Ascending aorta (tissue), 2 donors: ENCODE data around the gene TMEM53. TPM values are rescaled to one million over a fixed set of nuclear protein-coding genes. Genes with fewer than 3 reads are reported as not detected.

Experiments
- DNase-seq, 2 donors: peaks; one replicate each; pipeline ENCODE4 v3.0.0-alpha.2; 2019; ENCODE audit warnings: low spot score in 2 of 2
- H3K27ac ChIP-seq, 2 donors: fragments of 200-600 bp; sonication (generic); one replicate each; pipeline ENCODE4 v1.5.1; 2016 to 2017; ENCODE audit warnings: mild to moderate bottlenecking in 1 of 2
- H3K27me3 ChIP-seq: fragments of 200-600 bp; sonication (generic); one replicate; pipeline ENCODE4 v1.5.1; 2017
- H3K36me3 ChIP-seq, 2 donors: fragments of 200-600 bp; sonication (generic); one replicate each; pipeline ENCODE4 v1.5.1; 2016
- H3K4me1 ChIP-seq, 2 donors: fragments of 200-600 bp; sonication (generic); one replicate each; pipeline ENCODE4 v1.5.1; 2016 to 2017; ENCODE audit warnings: mild to moderate bottlenecking in 1 of 2
- H3K4me3 ChIP-seq, 2 donors: fragments of 200-600 bp; sonication (generic); one replicate each; pipeline ENCODE4 v1.5.1; 2016 to 2017; ENCODE audit warnings: mild to moderate bottlenecking in 1 of 2
- H3K9me3 ChIP-seq, 2 donors: fragments of 200-600 bp; sonication (generic); one replicate each; pipeline ENCODE4 v1.5.1; 2016
- intact Hi-C: fragments of 100-400 bp; cut with DNase I; formaldehyde crosslinking; loops from one replicate; pipeline ENCODE4 v1.15.1; 2023
- total RNA-seq: library from RNA; depleted of rRNA; stranded (reverse); fragments of >200 nt; gene quantifications from one replicate; pipeline ENCODE4 v1.1.0, GENCODE V29; 2016
- TF ChIP-seq, protein P1 (sequence below), 3 experiments: fragments of 200-600 bp in 2 of 3; fragments of 450-650 bp in 1 of 3; sonication (generic) in 2 of 3; IDR thresholded peaks; one replicate each; pipeline ENCODE4 v1.5.1; 2016 to 2019; ENCODE audit warnings: antibody characterized with exemption in 3 of 3, mild to moderate bottlenecking in 1 of 3, moderate library complexity in 1 of 3

The TMEM53 gene
- total RNA-seq, 1 donor from 2014 or later, result 9.2 TPM

- no peaks in the 10 kb centered on the region for H3K36me3 ChIP-seq
- no peaks in the 10 kb centered on the region for H3K4me1 ChIP-seq
- no peak overlapping the region for H3K4me3 ChIP-seq
- no peak overlapping the region for H3K27ac ChIP-seq
- intact Hi-C loops, result no loop called here
- no peaks in the 10 kb centered on the region for H3K9me3 ChIP-seq
- TF ChIP-seq, protein P1, sequence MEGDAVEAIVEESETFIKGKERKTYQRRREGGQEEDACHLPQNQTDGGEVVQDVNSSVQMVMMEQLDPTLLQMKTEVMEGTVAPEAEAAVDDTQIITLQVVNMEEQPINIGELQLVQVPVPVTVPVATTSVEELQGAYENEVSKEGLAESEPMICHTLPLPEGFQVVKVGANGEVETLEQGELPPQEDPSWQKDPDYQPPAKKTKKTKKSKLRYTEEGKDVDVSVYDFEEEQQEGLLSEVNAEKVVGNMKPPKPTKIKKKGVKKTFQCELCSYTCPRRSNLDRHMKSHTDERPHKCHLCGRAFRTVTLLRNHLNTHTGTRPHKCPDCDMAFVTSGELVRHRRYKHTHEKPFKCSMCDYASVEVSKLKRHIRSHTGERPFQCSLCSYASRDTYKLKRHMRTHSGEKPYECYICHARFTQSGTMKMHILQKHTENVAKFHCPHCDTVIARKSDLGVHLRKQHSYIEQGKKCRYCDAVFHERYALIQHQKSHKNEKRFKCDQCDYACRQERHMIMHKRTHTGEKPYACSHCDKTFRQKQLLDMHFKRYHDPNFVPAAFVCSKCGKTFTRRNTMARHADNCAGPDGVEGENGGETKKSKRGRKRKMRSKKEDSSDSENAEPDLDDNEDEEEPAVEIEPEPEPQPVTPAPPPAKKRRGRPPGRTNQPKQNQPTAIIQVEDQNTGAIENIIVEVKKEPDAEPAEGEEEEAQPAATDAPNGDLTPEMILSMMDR (IDR thresholded peaks at IDR 0.05), result no peak
- no peaks in the 10 kb centered on the region for H3K27me3 ChIP-seq
- DNase-seq, result no peak
Measured at GRCh38 chr1:44681905-44682882, 7.9 kb upstream of the TMEM53 start.

GRCh38 chr1:44679468-44679867, 5.2 kb upstream of the TMEM53 start:
- DNase-seq, result no peak
- intact Hi-C loops, result loop anchor here (10.0 kb wide), 1 partner anchor 465 kb away; the partner anchor contains the start of gene DMAP1
- H3K4me1 ChIP-seq, result peaks cover 4 to 11% of the 10 kb centered on the region in 2 donors

GRCh38 chr1:44678626-44679025, 4.3 kb upstream of the TMEM53 start:
- Histone ChIP-seq H3K27me3 (no peaks in the 10 kb centered on the region), H3K27ac (no peak overlapping the region), H3K36me3 (no peaks in the 10 kb centered on the region), H3K4me1 (peaks cover 4 to 11% of the 10 kb centered on the region in 2 donors), H3K9me3 (no peaks in the 10 kb centered on the region), H3K4me3 (no peak overlapping the region)
- DNase-seq, result no peak
- TF ChIP-seq, protein P1 (IDR thresholded peaks at IDR 0.05), result no peak
- intact Hi-C loops, result loop anchor here (10.0 kb wide), 1 partner anchor 464 kb away; the partner anchor contains the start of gene DMAP1

More at GRCh38 chr1:44679468-44679867, 5.2 kb upstream of the TMEM53 start:
- no peaks in the 10 kb centered on the region for H3K36me3 ChIP-seq
- H3K9me3 ChIP-seq, result no peaks in the 10 kb centered on the region
- TF ChIP-seq, protein P1 (IDR thresholded peaks at IDR 0.05), result no peak
- no peak overlapping the region for H3K4me3 ChIP-seq
- H3K27ac ChIP-seq, result no peak overlapping the region
- no peaks in the 10 kb centered on the region for H3K27me3 ChIP-seq

- H3K36me3 ChIP-seq, result no peaks in the 10 kb centered on the region
- TF ChIP-seq, protein P1 (IDR thresholded peaks at IDR 0.05), result no peak
- no peaks in the 10 kb centered on the region for H3K9me3 ChIP-seq
- H3K4me1 ChIP-seq, result peaks cover 7 to 15% of the 10 kb centered on the region in 2 donors
- DNase-seq, result no peak
- H3K27ac ChIP-seq, result no peak overlapping the region
- H3K4me3 ChIP-seq, result no peak overlapping the region
- intact Hi-C loops, result loop anchor here (10.0 kb wide), 1 partner anchor 463 kb away; the partner anchor contains the start of gene DMAP1
- H3K27me3 ChIP-seq, result no peaks in the 10 kb centered on the region
Measured at GRCh38 chr1:44678120-44678519, 3.8 kb upstream of the TMEM53 start.

- TF ChIP-seq, protein P1 (IDR thresholded peaks at IDR 0.05), result peak; percentile 10 to 30 (median 29)
- Histone ChIP-seq H3K27me3 (no peaks in the 10 kb centered on the region), H3K4me1 (peaks cover 7 to 23% of the 10 kb centered on the region in 2 donors), H3K36me3 (no peaks in the 10 kb centered on the region), H3K4me3 (no peak overlapping the region), H3K27ac (no peak overlapping the region), H3K9me3 (no peaks in the 10 kb centered on the region)
- intact Hi-C loops, result loop anchor here (10.0 kb wide), 1 partner anchor 462 kb away; the partner anchor contains the start of gene DMAP1
- DNase-seq, result no peak
Measured at GRCh38 chr1:44677201-44677766, 3.0 kb upstream of the TMEM53 start.
